GM12864 (cell line): ENCODE data around the gene SMC1B.

ENCODE experiments used
- DNase-seq: peaks from one replicate; pipeline ENCODE4 v3.0.0-alpha.2; 2011; ENCODE audit warnings: low read depth
- H3K4me3 ChIP-seq: 2 replicates; pipeline ENCODE4 v1.5.1; 2011; ENCODE audit warnings: mild to moderate bottlenecking, low read depth, low read length, control low read depth
- TF ChIP-seq, protein P1 (sequence below): IDR thresholded peaks from 2 replicates; pipeline ENCODE4 v1.5.1; 2011; ENCODE audit warnings: low read depth, mild to moderate bottlenecking, moderate library complexity, low read length, control low read depth, inconsistent platforms; ENCODE audit errors: missing control alignments

The SMC1B gene

GRCh38 chr22:45341498-45341897, 71.9 kb downstream of the SMC1B start:
- H3K4me3 ChIP-seq = no peak overlapping the region
- no peak for DNase-seq
- TF ChIP-seq, protein P1, sequence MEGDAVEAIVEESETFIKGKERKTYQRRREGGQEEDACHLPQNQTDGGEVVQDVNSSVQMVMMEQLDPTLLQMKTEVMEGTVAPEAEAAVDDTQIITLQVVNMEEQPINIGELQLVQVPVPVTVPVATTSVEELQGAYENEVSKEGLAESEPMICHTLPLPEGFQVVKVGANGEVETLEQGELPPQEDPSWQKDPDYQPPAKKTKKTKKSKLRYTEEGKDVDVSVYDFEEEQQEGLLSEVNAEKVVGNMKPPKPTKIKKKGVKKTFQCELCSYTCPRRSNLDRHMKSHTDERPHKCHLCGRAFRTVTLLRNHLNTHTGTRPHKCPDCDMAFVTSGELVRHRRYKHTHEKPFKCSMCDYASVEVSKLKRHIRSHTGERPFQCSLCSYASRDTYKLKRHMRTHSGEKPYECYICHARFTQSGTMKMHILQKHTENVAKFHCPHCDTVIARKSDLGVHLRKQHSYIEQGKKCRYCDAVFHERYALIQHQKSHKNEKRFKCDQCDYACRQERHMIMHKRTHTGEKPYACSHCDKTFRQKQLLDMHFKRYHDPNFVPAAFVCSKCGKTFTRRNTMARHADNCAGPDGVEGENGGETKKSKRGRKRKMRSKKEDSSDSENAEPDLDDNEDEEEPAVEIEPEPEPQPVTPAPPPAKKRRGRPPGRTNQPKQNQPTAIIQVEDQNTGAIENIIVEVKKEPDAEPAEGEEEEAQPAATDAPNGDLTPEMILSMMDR = no peak

DNA sequence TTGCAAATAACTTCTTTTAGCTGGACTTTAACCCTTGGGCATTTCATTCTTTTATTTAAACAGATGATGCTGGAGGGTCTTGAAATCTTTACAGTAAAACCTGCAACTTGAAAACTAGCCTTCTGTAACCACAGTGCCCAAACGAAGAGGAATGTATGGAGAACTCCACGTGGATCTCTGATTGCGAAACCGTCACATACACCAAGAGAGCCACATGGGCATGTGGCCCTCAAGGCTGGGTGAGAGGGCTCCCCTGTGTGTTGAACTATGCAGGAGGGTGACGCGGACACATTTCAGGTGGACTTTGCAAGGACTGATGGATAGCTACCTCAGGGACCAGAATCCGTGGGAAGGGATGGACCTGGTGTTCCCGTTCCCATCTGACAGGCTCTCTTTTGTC, 73.1 kb downstream of the SMC1B start:
- DNase-seq = no peak
- H3K4me3 ChIP-seq = no peak overlapping the region
- TF ChIP-seq, protein P1 = no peak

DNA sequence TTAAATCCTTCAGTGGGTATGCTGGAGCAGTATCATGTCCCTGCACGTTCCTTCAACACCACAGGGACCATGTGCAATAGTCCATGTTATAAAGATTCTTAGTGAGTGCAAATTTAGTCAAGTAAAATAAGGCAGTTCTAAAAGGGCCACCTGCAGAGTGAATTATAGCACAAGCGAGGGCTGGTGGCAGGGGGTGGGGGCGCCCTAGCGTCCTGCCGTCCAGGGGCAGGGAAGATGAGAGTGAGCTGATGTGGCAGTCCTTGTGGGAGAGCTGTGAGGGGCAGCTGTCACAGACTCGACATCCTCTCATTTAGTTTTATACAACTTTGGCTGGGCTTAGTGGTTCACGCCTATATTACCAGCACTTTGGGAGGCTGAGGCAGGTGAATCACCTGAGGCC, 74.6 kb downstream of the SMC1B start:
- TF ChIP-seq, protein P1 = no peak
- no peak for DNase-seq
- H3K4me3 ChIP-seq = no peak overlapping the region

- DNase-seq = no peak
- no peak overlapping the region for H3K4me3 ChIP-seq
- TF ChIP-seq, protein P1 = no peak
Observed at GRCh38 chr22:45337536-45337935, 75.9 kb downstream of the SMC1B start.

DNA sequence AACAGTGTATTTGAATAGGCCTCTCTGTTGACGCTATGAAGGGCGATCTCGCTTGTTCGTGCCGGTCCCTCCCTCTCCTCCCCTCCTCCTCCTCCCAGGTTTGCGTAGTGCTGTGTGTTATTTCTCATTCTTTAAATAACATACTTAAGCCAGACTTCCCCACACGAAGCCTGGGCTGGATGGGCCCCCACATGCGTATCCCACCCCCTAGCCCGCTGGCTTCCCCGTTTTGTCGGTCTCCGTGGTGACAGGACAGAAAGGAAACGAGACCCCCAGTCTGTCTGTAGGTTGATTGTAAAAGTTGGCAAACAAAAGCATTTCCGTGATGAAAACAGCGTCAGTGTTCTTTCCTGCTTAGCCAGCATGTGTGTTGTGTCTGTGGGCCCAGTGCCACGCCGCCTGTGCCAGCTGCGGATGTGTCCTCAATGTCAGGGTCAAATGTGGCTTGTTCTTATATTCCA, 76.4 kb downstream of the SMC1B start:
- no peak overlapping the region for H3K4me3 ChIP-seq
- TF ChIP-seq, protein P1 = no peak
- no peak for DNase-seq

DNA sequence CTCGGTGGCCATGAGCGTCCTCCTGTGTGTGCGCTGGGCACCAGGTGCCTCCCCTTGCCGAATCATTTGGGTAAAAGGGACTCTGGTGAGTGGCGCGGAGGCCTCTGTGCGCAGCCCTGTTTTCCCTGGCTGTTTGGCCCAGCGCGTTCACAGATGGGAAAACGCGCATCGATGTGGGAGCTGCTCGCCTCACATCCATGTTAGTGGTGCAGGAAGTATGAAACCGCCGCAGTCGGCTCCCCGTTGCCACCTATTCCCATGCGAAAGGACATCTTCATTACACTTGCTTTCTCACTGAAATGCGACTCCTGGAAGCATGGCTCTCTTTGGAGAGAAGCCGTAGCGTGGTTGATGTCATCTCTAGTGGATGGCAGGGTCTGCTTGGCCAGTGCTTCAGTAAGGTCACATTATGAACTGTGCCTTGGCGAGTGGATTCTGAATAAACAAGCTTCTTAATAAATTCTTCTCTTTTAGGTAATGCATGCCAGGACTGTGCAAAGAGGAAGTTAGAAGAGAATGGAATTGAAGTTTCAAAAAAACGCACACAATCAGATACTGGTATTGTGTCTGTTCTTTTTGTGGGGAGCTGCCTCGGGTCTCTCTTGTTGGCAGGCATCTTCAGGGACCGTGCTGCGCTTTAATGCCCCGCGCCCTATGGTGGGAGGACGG, 77.4 kb downstream of the SMC1B start:
- TF ChIP-seq, protein P1 = no peak
- no peak overlapping the region for H3K4me3 ChIP-seq
- no peak for DNase-seq
